Nephron (organoid): Measurements from ENCODE around the gene TTLL5.

Experiments used
- H3K27ac Mint-ChIP-seq, 3 experiments: 2 replicates each; pipeline ENCODE4 v1.8.0; 2020; ENCODE audit warnings: mixed read lengths in 3 of 3, mild to moderate bottlenecking in 2 of 3, moderate library complexity in 1 of 3
- H3K27me3 Mint-ChIP-seq: 2 replicates; pipeline ENCODE4 v1.8.0; 2021; ENCODE audit warnings: low read depth, mild to moderate bottlenecking, moderate library complexity, mixed read lengths
- H3K36me3 Mint-ChIP-seq: 2 replicates; pipeline ENCODE4 v1.8.0; 2020; ENCODE audit warnings: low read depth, mixed read lengths
- H3K4me1 Mint-ChIP-seq: 2 replicates; pipeline ENCODE4 v1.8.0; 2020; ENCODE audit warnings: mixed read lengths
- H3K4me3 Mint-ChIP-seq, 3 experiments: 2 replicates each; pipeline ENCODE4 v1.8.0; 2020; ENCODE audit warnings: mild to moderate bottlenecking in 3 of 3, mixed read lengths in 3 of 3, moderate library complexity in 2 of 3
- H3K9me3 Mint-ChIP-seq: 2 replicates; pipeline ENCODE4 v1.8.0; 2020; ENCODE audit warnings: mixed read lengths
- CTCF ChIP-seq, 3 experiments: fragments of 200-600 bp; sonication (generic); IDR thresholded peaks; one replicate each; pipeline ENCODE4 v1.5.0; 2021; ENCODE audit warnings: antibody characterized with exemption in 3 of 3; ENCODE audit not compliant: unreplicated experiment in 3 of 3

TTLL5 gene

DNA sequence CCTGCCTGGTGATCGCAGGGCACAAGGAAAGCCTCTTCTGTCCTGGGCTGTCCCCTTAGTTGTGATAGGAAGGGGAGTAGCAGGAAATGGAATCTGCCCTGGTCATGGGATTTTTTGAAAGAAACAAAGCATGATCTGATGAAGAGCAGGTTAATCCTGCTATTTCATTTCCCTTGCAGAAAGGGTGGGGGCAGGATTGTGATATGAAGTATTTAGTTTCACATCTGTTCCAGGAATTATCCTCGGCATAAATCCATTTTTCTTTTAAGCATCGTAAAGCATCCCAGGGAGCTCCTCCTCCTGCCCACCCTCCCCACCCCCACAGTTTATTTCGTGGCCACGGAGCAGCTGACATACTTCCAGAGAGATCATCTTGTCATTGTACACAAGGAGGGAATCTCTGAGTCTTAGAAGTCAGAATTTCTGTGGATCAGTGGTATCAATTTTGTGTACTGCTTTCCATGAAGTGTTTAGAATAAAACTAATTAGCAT lies 267.7 kb downstream of the TTLL5 start:
- peaks cover 16% of the 10 kb centered on the region for H3K36me3 Mint-ChIP-seq
- H3K27ac Mint-ChIP-seq: peak overlapping the region; percentile 86 to 93 (median 90)
- H3K27me3 Mint-ChIP-seq: no peaks in the 10 kb centered on the region
- TF ChIP-seq CTCF (IDR thresholded peaks at IDR 0.05; ENCODE audit: unreplicated experiment in 3 of 3): no peak
- peaks cover 7% of the 10 kb centered on the region for H3K9me3 Mint-ChIP-seq
- peak overlapping the region; percentile 18 to 63 (median 62) for H3K4me3 Mint-ChIP-seq
- peaks cover 37% of the 10 kb centered on the region for H3K4me1 Mint-ChIP-seq

DNA sequence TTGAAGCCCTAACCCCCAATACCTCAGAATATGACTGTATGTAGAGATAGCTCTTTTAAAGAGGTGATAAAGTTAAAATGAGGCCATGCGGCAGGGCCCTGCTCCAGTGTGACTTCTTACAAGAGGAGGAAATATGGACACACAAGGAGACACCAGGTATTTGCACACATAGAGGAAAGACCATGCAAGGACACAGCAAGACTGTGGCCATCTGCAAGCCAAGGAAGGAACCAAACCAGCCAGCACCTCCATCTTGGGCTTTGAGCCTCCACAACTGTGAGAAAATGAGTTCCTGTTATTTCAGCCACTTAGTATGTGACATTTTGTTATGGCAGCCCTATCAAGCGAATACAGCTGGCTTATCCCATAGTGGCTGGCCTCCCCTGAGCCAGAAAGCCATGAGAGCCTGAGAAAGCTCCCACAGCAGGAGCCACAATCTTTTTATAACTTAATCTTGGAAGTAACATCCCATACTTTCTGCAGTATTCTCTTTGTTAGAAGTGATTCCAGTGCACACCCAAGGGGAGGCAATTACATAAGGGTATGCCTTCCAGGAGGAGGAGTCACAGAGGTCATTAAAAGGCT lies 272.8 kb downstream of the TTLL5 start:
- Mint-ChIP-seq H3K4me3 (no peak overlapping the region), H3K9me3 (no peaks in the 10 kb centered on the region), H3K27me3 (no peaks in the 10 kb centered on the region), H3K27ac (no peak overlapping the region), H3K4me1 (peaks cover 50% of the 10 kb centered on the region), H3K36me3 (peaks cover 3% of the 10 kb centered on the region)
- no peak for TF ChIP-seq CTCF (IDR thresholded peaks at IDR 0.05; ENCODE audit: unreplicated experiment in 3 of 3)

DNA sequence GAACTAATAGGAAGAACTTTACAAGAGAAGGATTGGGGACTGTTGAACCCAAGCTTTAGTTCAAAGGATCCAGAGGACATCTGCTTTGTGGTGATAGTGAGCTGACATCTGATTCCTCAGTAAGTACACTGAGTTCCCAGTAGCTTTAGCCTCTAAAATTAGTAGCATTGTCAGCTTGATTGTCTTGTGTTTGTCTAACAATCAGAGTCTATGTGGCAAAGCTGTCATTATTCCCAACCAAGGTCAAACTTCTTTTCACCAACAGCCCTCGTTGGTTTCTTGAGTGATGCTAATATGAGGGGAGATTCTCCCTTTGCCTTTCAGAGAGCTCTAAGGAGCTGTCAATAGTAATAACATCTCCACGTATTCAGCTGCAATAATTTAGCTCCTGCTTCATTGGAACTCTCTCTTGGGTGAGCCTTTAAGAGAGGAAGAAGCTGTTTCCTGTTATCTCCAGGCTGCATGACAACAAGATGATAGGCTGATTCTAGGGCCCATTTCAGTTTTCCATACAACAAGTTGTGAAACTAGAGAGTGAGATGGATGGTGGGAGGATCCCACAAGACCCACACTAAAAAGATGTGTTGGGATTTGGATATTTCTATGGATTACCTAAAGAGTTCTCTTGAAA lies 274.1 kb downstream of the TTLL5 start:
- Mint-ChIP-seq H3K9me3 (no peaks in the 10 kb centered on the region), H3K36me3 (peaks cover 3% of the 10 kb centered on the region), H3K4me1 (peaks cover 46% of the 10 kb centered on the region), H3K27me3 (no peaks in the 10 kb centered on the region), H3K4me3 (no peak overlapping the region), H3K27ac (peak overlapping the region in 1 of 3 experiments; percentile 26)
- no peak for TF ChIP-seq CTCF (IDR thresholded peaks at IDR 0.05; ENCODE audit: unreplicated experiment in 3 of 3)

DNA sequence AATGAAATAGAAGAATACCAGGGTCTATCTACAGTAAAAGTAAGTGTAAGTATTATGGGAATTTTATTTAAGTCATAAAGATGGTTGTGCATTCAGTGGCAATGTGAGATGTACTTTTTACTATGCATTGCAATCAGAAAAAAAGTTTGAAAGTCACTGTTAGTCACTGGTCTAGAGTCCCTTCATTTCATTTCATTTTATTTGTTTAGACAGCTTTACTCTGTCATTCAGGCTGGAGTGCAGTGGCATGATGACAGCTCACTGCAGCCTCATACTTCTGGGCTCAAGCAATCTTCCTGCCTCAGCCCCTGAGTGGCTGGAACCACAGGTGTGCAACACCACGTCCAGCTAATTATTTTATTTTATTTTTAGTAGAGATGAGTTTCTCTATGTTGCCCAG lies 278.2 kb downstream of the TTLL5 start:
- Mint-ChIP-seq H3K27ac (no peak overlapping the region), H3K9me3 (no peaks in the 10 kb centered on the region), H3K27me3 (no peaks in the 10 kb centered on the region), H3K4me1 (peaks cover 47% of the 10 kb centered on the region), H3K4me3 (no peak overlapping the region), H3K36me3 (peaks cover 9% of the 10 kb centered on the region)
- TF ChIP-seq CTCF (IDR thresholded peaks at IDR 0.05; ENCODE audit: unreplicated experiment in 3 of 3): no peak

- H3K9me3 Mint-ChIP-seq: no peaks in the 10 kb centered on the region
- H3K36me3 Mint-ChIP-seq: peaks cover 9% of the 10 kb centered on the region
- H3K27me3 Mint-ChIP-seq: no peaks in the 10 kb centered on the region
- H3K27ac Mint-ChIP-seq: peak overlapping the region; percentile 21 to 69 (median 38)
- H3K4me1 Mint-ChIP-seq: peaks cover 33% of the 10 kb centered on the region
- no peak for TF ChIP-seq CTCF (IDR thresholded peaks at IDR 0.05; ENCODE audit: unreplicated experiment in 3 of 3)
- H3K4me3 Mint-ChIP-seq: no peak overlapping the region
Observed at GRCh38 chr14:75941030-75941429, 280.0 kb downstream of the TTLL5 start.
